GM12878 (cell line): Measurements from ENCODE around the gene CTNNA2. TPM values are rescaled to one million over a fixed set of nuclear protein-coding genes. Genes with fewer than 3 reads are reported as not detected.

Source experiments
- ATAC-seq: fragments of 200-7000 bp; cut with Tn5 transposase; 3 replicates; pipeline ENCODE4 v1.9.1; 2020; ENCODE audit warnings: mild to moderate bottlenecking, moderate library complexity
- BruUV-seq: library from RNA; stranded (reverse); fragments of 400-500 nt; replicated peaks from 2 replicates; lab custom pipeline; 2021; lab: Mats Ljungman, UMichigan
- CTCF ChIA-PET: fragments of 300-600 bp; sonication (Branson Sonifier 250); formaldehyde crosslinking; extraction: SDS; loops from one replicate; lab custom pipeline; 2021; ENCODE audit warnings: inconsistent platforms; lab: Yijun Ruan, JAX
- POLR2A ChIA-PET: fragments of 350-600 bp; formaldehyde crosslinking; extraction: SDS; loops from one replicate; lab custom pipeline; 2021; ENCODE audit warnings: inconsistent platforms; lab: Charles Lee
- RAD21 ChIA-PET: fragments of 300-600 bp; sonication (Branson Sonifier 250); formaldehyde crosslinking; loops from one replicate; lab custom pipeline; 2023; ENCODE audit warnings: antibody characterized with exemption; ENCODE audit not compliant: unreplicated experiment; lab: Charles Lee
- SMC1A ChIA-PET: fragments of 300-600 bp; sonication (Branson Sonifier 250); formaldehyde crosslinking; loops from one replicate; lab custom pipeline; 2023; ENCODE audit not compliant: unreplicated experiment, uncharacterized antibody; lab: Charles Lee
- DNase-seq: peaks from one replicate; pipeline ENCODE4 v3.0.0-alpha.2; 2011; ENCODE audit warnings: low read depth, low spot score
- FAIRE-seq: peaks from 3 replicates; lab custom pipeline; 2011; peaks lifted over from hg19 to GRCh38; lab: Jason Lieb, UNC
- H2AFZ ChIP-seq: 2 replicates; pipeline ENCODE4 v1.6.0; 2011; ENCODE audit warnings: low read depth, low read length, control low read depth; ENCODE audit not compliant: control insufficient read depth
- H3K27ac ChIP-seq: 2 replicates; pipeline ENCODE4 v1.5.1; 2011; ENCODE audit warnings: control low read depth; ENCODE audit not compliant: control insufficient read depth, insufficient read depth
- H3K27me3 ChIP-seq, 2 experiments: replicated peaks in 1 of 2; 2 replicates each; pipeline versions ENCODE4 v1.6.0 to v1.6.1; 2011; ENCODE audit warnings: low read length in 1 of 2; ENCODE audit not compliant: control insufficient read depth in 2 of 2, insufficient read depth in 2 of 2
- H3K36me3 ChIP-seq, 2 experiments: 2 replicates each; pipeline ENCODE4 v1.5.1; 2011; ENCODE audit warnings: low read length in 1 of 2; ENCODE audit not compliant: control insufficient read depth in 2 of 2, insufficient read depth in 2 of 2
- H3K4me1 ChIP-seq: 2 replicates; pipeline ENCODE4 v1.6.1; 2011; ENCODE audit warnings: mild to moderate bottlenecking, low read length, moderate library complexity, mixed read lengths; ENCODE audit not compliant: control insufficient read depth, insufficient read depth
- H3K4me2 ChIP-seq: 2 replicates; pipeline ENCODE4 v1.6.0; 2011; ENCODE audit warnings: control low read depth; ENCODE audit not compliant: control insufficient read depth, insufficient read depth
- H3K4me3 ChIP-seq: fragments of 200-600 bp; sonication (generic); 2 replicates; pipeline ENCODE4 v1.5.1; 2016
- H3K79me2 ChIP-seq: 2 replicates; pipeline ENCODE4 v1.6.0; 2011; ENCODE audit warnings: low read length; ENCODE audit not compliant: control insufficient read depth, insufficient read depth
- H3K9ac ChIP-seq: 2 replicates; pipeline ENCODE4 v1.8.0; 2011; ENCODE audit warnings: low read length, control low read depth, mixed read lengths; ENCODE audit not compliant: control insufficient read depth, insufficient read depth
- H3K9me3 ChIP-seq: replicated peaks from 3 replicates; pipeline ENCODE4 v1.5.1; 2011; ENCODE audit warnings: mild to moderate bottlenecking, low read length; ENCODE audit not compliant: control insufficient read depth, insufficient read depth
- H4K20me1 ChIP-seq: 2 replicates; pipeline ENCODE4 v1.6.0; 2011; ENCODE audit not compliant: control insufficient read depth, insufficient read depth
- CHD1 ChIP-seq: IDR thresholded peaks from 2 replicates; pipeline ENCODE4 v1.6.1; 2012; ENCODE audit warnings: low read depth, low read length, improper control_type of control experiment
- E2F8 ChIP-seq: fragments of 450-650 bp; IDR thresholded peaks from 2 replicates; pipeline ENCODE4 v1.6.1; 2018; ENCODE audit warnings: mild to moderate bottlenecking, low read depth, moderate library complexity; ENCODE audit not compliant: partially characterized antibody
- HCFC1 ChIP-seq: fragments of 150-350 bp; IDR thresholded peaks from 2 replicates; pipeline ENCODE4 v1.6.1; 2014; ENCODE audit warnings: low read length
- HDGF ChIP-seq: fragments of 450-650 bp; IDR thresholded peaks from 2 replicates; pipeline ENCODE4 v1.6.1; 2016; ENCODE audit warnings: antibody characterized with exemption
- KDM1A ChIP-seq: fragments of 200-600 bp; sonication (generic); IDR thresholded peaks from 2 replicates; pipeline ENCODE4 v1.6.1; 2016; ENCODE audit warnings: borderline replicate concordance
- MYB ChIP-seq: fragments of 150-350 bp; IDR thresholded peaks from 2 replicates; pipeline ENCODE4 v1.6.1; 2014; ENCODE audit warnings: mild to moderate bottlenecking, low read depth, low read length, borderline replicate concordance
- NR2C1 ChIP-seq: fragments of 450-650 bp; IDR thresholded peaks from 2 replicates; pipeline ENCODE4 v1.6.1; 2017; ENCODE audit warnings: antibody characterized with exemption, mild to moderate bottlenecking, moderate library complexity
- YY1 ChIP-seq: IDR thresholded peaks from 2 replicates; pipeline ENCODE4 v1.6.1; 2011; ENCODE audit warnings: low read depth, mild to moderate bottlenecking, low read length
- ZBTB11 ChIP-seq: fragments of 450-650 bp; formaldehyde crosslinking; IDR thresholded peaks from 2 replicates; pipeline ENCODE4 v1.5.0; 2022; ENCODE audit warnings: mild to moderate bottlenecking, missing genetic modification characterization
- WGBS: methylation state at CpG from one replicate; pipeline ENCODE4 v1.1.6; 2016; ENCODE audit warnings: low lambda C conversion rate; ENCODE audit not compliant: insufficient replicate concordance, insufficient coverage; ENCODE audit errors: missing lambda C conversion rate; 5-methylcytosine and 5-hydroxymethylcytosine counted together
- in situ Hi-C: fragments of 300-500 bp; cut with MboI; formaldehyde crosslinking; loops from 9 replicates; pipeline ENCODE4 v1.14.3; 2018; ENCODE audit warnings: mixed read lengths
- intact Hi-C: fragments of 100-400 bp; cut with micrococcal nuclease; formaldehyde crosslinking; loops from one replicate; pipeline ENCODE4 v1.14.2; 2022; ENCODE audit not compliant: unreplicated experiment
- polyA plus RNA-seq, 11 experiments: library from polyadenylated mRNA; depleted of rRNA in 4 of 11; unstranded in 6 of 11; stranded (reverse) in 5 of 11; fragments of >200 nt; fragmentation: Nextera tagmentation in 4 of 11; fragmentation: Illumina TruSeq in 1 of 11; extraction: Ambion mirVana in 4 of 11; extraction: Trizol in 1 of 11; gene quantifications; 1 replicate in 1 of 11; 2 replicates in 10 of 11; pipeline versions ENCODE4 v1.2.1 to v1.2.3, GENCODE V29; 2011 to 2016; ENCODE audit warnings: inconsistent platforms in 2 of 11, missing spikeins in 2 of 11, low read depth in 1 of 11
- total RNA-seq, 4 experiments: library from RNA; depleted of rRNA in 3 of 4; stranded (reverse); fragments of >200 nt in 3 of 4; fragmentation: Illumina TruSeq in 1 of 4; extraction: Trizol in 1 of 4; gene quantifications; 2 replicates each; pipeline versions ENCODE4 v1.2.1 to v1.2.3, GENCODE V29; 2013 to 2021

The CTNNA2 gene
- total and polyA plus RNA-seq, 10 of the 15 experiments (the other 5 are each of a cell fraction or from before 2014, with no cell fraction given) = 2.4 to 36.2 (median 6.6) TPM

- no TSS peak for BruUV-seq
- no peaks in the 10 kb centered on the region for H3K79me2 ChIP-seq
- no peak overlapping the region for H2AFZ ChIP-seq
- H3K4me3 ChIP-seq = no peak overlapping the region
- in situ Hi-C loops = no loop called here
- no peaks in the 10 kb centered on the region for H3K9me3 ChIP-seq
- SMC1A ChIA-PET = interaction anchor here (0.6 kb wide), 2 partner anchors 94 to 112 kb away, joined by 3 to 5 read pairs; no protein-coding TSS in a partner anchor
- POLR2A ChIA-PET = no interaction called here
- no peaks in the 10 kb centered on the region for H3K27me3 ChIP-seq
- DNase-seq (no peak), FAIRE-seq (no peak), ATAC-seq (no peak)
- H3K27ac ChIP-seq = no peak overlapping the region
- TF ChIP-seq E2F8 (no peak), ZBTB11 (CRISPR knock-in tag) (no peak), YY1 (no peak), HCFC1 (no peak), NR2C1 (no peak), MYB (no peak), CHD1 (no peak), KDM1A (no peak), HDGF (no peak)
- no peaks in the 10 kb centered on the region for H3K4me1 ChIP-seq
- H3K36me3 ChIP-seq = no peaks in the 10 kb centered on the region
- RAD21 ChIA-PET = no interaction called here
- no peak overlapping the region for H3K9ac ChIP-seq
- intact Hi-C loops = no loop called here
- no peak overlapping the region for H3K4me2 ChIP-seq
- WGBS = 4% methylated on average over 2 of the region's 2 CpGs
- CTCF ChIA-PET = no interaction called here
- H4K20me1 ChIP-seq = no peaks in the 10 kb centered on the region
Observed at GRCh38 chr2:79723830-79724229, 211.0 kb downstream of the CTNNA2 start.
